LNCAP (cell line): Measurements from ENCODE around the gene DAP3.

Experiments used
- TF ChIP-seq, protein P1 (sequence below): fragments of 450-650 bp; IDR thresholded peaks from 2 replicates; pipeline ENCODE4 v1.5.1; 2017; ENCODE audit warnings: mild to moderate bottlenecking

DAP3 gene

DNA sequence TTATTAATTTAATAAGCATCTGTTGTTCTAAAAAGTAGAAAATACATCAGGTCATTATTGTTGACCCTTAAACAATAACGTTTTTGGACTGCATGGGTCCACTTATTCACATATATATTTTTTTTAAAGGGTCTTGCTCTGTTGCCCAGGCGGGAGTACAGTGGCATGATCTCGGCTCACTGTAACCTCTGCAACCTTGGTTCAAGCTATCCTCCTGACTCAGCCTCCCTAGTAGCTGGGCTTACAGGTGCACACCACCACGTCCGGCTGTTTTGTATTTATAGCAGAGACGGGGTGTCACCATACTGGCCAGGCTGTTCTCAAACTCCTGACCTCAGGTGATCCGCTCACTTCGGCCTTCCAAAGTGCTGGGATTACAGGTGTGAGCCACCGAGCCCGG, 53.0 kb downstream of the DAP3 start:
- TF ChIP-seq, protein P1, sequence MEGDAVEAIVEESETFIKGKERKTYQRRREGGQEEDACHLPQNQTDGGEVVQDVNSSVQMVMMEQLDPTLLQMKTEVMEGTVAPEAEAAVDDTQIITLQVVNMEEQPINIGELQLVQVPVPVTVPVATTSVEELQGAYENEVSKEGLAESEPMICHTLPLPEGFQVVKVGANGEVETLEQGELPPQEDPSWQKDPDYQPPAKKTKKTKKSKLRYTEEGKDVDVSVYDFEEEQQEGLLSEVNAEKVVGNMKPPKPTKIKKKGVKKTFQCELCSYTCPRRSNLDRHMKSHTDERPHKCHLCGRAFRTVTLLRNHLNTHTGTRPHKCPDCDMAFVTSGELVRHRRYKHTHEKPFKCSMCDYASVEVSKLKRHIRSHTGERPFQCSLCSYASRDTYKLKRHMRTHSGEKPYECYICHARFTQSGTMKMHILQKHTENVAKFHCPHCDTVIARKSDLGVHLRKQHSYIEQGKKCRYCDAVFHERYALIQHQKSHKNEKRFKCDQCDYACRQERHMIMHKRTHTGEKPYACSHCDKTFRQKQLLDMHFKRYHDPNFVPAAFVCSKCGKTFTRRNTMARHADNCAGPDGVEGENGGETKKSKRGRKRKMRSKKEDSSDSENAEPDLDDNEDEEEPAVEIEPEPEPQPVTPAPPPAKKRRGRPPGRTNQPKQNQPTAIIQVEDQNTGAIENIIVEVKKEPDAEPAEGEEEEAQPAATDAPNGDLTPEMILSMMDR, result no peak

DNA sequence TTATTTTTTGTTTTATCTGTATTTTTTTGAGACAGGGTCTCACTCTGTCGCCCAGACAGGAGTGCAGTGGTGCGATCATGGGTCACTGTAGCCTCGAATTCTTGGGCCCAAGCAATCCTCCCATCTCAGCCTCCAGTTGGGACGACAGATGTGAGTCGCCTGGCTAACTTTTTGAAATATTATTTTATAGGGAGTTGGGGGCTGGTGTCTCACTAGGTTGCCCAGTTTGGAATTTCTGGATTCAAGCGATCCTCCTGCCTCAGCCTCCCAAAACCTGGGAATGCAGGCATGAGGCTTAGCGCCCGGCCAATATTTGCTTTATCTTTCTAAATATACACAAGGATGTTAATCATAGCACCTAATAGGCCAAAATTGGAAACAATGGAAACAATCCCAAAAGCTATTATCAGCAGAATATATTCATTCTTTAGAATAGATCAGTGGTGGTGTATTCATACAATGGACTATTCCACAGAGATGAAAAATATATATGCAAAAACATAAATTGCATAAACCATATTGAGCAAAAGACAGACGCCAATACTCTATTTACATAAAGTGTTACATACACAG, 55.9 kb downstream of the DAP3 start:
- TF ChIP-seq, protein P1, result no peak

DNA sequence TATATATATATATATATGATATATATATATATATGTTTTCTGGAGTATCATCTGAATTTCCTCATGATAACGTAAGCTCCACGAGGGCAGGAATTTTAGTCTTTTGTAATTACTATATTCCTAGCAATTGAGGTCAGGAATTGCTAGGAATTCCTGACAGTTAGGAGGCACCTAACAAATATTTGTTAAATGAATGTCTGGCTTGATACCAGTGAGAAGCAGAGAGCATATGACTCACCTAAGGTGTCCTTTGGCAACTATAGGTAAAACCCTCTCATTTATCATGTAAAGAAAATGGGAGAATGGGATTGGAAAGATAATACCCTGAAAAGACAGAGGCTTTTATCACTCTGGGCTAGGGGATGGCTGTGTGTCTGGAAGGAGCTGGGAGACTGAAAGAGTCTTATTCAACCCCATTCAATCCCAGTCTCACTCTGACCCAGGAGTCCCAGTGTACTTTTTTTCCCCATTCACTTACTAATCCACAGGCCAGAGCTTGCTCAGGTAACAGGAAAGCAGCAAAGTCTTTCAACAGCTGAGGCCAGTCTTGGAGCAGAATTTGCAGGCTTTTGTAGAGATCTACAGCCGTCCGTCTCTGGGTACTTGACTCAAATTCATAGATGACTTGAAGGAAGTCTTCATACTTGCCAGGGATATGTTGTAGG, 71.2 kb downstream of the DAP3 start:
- TF ChIP-seq, protein P1, result no peak

DNA sequence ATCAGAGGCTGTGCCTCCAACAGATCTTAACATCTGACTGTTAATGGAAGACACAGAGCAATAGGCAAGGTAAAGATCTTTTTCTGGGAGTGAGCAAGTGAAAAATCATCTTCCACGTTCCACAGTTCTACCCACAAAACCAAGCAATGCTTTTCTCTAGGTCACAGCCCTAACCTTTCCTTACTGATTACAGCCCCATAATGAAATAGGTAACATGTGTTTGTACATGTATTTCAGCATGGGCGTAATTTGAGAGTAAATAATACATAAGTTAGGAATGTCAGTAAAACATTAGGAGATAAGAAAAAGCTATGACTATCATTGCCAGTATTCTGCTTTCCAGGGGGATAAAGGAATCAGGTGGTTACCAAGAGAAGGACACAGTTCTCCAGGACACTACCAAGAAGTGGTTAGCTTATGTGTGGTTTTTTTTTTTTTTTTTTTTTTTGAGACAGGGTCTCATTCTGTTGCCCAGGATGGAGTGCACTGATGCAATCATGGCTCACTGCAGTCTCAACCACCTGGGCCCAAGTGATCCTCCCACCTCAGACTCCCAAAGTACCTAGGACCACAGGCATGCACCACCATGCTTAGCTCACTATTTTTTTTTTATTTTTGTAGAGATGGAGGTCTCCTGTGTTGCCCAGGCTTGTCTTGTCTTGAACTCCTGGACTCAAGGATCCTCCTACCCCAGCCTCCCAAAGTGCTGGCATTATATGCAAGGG, 72.0 kb downstream of the DAP3 start:
- TF ChIP-seq, protein P1, result no peak

DNA sequence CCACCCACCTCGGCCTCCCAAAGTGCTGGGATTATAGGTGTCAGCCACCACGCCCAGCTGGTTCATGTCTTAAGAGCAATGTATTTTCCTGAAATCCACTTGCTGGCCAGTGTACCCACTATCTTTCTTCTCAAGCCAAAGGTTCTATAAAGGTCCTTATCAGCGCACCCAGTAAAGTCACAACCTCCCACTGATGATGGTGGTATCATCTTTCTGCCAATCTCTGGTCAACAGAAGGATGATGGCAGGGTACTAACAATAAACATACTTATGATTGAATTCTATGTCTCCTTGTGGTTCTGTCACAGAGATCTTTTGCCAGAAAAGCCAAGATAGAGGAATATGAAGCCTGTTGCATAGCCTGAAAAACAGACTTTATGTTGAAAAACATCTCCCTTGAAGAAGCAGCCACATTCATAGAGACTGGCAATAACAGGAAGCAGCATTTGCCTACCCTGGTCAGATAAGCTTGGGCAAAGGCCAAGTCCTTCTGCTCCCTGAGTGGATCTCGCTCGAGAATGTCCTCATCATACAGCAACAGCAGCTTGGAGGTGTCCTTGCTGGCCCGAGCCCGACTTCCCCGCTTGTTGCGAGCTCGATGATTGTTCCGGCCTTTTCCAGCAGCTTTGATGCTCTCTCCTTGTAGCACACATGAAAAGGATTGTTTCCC, 73.0 kb downstream of the DAP3 start:
- TF ChIP-seq, protein P1, result no peak

DNA sequence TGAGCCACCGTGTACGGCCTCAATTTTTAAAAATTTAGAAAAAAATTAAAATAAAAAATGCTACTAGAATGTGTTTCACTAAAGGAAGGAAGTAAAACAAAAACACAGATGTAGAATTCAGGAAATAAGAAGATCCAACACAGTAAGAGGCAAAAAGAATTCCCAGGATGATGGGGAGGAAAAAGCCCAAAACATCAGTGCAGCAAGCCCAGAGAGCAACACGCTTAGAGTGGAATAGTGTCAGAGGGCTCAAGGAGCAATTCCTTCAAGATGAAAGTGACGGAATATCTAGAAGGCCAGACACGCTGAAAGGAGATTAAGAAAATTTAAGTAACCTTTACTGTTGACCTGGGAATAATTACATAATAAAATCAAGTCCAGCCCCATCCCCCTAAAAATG, 80.4 kb downstream of the DAP3 start:
- TF ChIP-seq, protein P1, result no peak

DNA sequence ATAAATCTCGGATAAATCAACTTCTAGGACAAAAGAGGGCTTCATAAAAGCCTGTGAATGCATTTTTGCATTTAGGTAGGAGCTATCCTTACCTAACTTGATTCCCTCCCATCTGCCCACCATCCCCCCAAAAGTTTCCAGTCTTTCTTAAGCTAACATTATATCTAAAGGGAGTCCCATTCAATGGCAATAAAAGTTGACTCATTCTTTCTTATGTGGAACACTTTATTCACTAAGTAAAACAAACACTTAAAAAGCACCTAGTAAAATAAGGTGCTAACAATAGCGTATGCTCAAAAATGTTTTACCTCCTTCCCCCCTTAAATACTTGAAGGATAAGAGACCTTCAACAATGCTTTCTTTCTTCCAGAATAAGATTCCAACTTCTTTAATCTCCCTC, 84.3 kb downstream of the DAP3 start:
- TF ChIP-seq, protein P1, result no peak
